ENCODE results near the gene ASPSCR1. TPM values are rescaled to one million over a fixed set of nuclear protein-coding genes. Genes with fewer than 3 reads are reported as not detected.

The ASPSCR1 gene
- total and polyA plus RNA-seq, 2 of the 8 experiments (the other 6 are each of a cell fraction or from before 2014, with no cell fraction given), result 33.3 to 43.7 TPM

- CTCF ChIA-PET (ENCODE audit: partially characterized antibody), result interaction anchor here (1.1 to 1.6 kb wide), 4 partner anchors 12 to 176 kb away, joined by 3 to 7 read pairs (median 4); partner anchors contain the start of gene CENPX
- peaks cover 3 to 13% (median 7%) of the 10 kb centered on the region in 4 experiments; a peak in 6 of 7 replicates for H3K4me1 ChIP-seq (replicated peaks in 1 of 4; ENCODE audit: control insufficient read depth in 3 of 4, insufficient read depth in 4 of 4, low read length in 3 of 4)
- POLR2A ChIA-PET (ENCODE audit: partially characterized antibody), result interaction anchor here (0.9 to 3.8 kb wide), 5 partner anchors 10 to 163 kb away, joined by 3 to 22 read pairs (median 5); partner anchors contain the start of genes CENPX and LRRC45
- H4K8ac ChIP-seq (ENCODE audit: extremely low read depth, insufficient read depth, low read length), result no peak overlapping the region
- H3K9ac ChIP-seq (replicated peaks in 1 of 4; ENCODE audit: extremely low read depth in 1 of 4, low read depth in 3 of 4, low read length in 3 of 4), result no peak overlapping the region
- H3K18ac ChIP-seq (ENCODE audit: extremely low read depth, low read length), result no peak overlapping the region
- FAIRE-seq, result no peak
- peaks cover 0 to 2% of the 10 kb centered on the region in 2 experiments; a peak in 1 of 4 replicates for H3K79me2 ChIP-seq (ENCODE audit: control insufficient read depth in 1 of 2, insufficient read depth in 2 of 2, low read length in 2 of 2)
- no peak overlapping the region for H4K5ac ChIP-seq (ENCODE audit: insufficient read length, low read depth, low read length)
- no peaks in the 10 kb centered on the region for H3K27me3 ChIP-seq (replicated peaks in 1 of 4; ENCODE audit: control insufficient read depth in 3 of 4, extremely low read depth in 1 of 4, insufficient read depth in 3 of 4, low read length in 3 of 4)
- H3K79me1 ChIP-seq (ENCODE audit: low read depth, low read length), result peaks cover 3% of the 10 kb centered on the region; the same call in 1 of the 2 replicates
- no peak overlapping the region for H3K56ac ChIP-seq (replicated peaks; ENCODE audit: insufficient read length, low read depth, low read length)
- H3K36me3 ChIP-seq (ENCODE audit: control insufficient read depth in 2 of 4, insufficient read depth in 4 of 4, low read length in 3 of 4), result no peaks in the 10 kb centered on the region; a peak in 1 of 8 replicates
- no peak overlapping the region for H3K4ac ChIP-seq (replicated peaks; ENCODE audit: insufficient read length, low read depth, low read length)
- no peak overlapping the region for H2BK5ac ChIP-seq (ENCODE audit: low read depth, low read length)
- H2AFZ ChIP-seq (ENCODE audit: low read length), result no peak overlapping the region
- H3K9me3 ChIP-seq (ENCODE audit: insufficient read depth in 2 of 2, low read depth in 1 of 2, low read length in 1 of 2), result no peaks in the 10 kb centered on the region
- peak overlapping the region; percentile 19 for H4K91ac ChIP-seq (replicated peaks; ENCODE audit: insufficient read length, low read length)
- H3K4me3 ChIP-seq (ENCODE audit: extremely low read depth in 1 of 4, insufficient read depth in 2 of 4, low read depth in 3 of 4, low read length in 4 of 4), result peak overlapping the region in 1 of 4 experiments; percentile 79; a peak in 1 of 8 replicates
- no peak overlapping the region for H3K27ac ChIP-seq (ENCODE audit: low read depth, low read length)
- no peak overlapping the region for H3K14ac ChIP-seq (ENCODE audit: insufficient read length)
- H3K23me2 ChIP-seq (ENCODE audit: low read depth, low read length), result peaks cover 13% of the 10 kb centered on the region; the same call in 1 of the 2 replicates
- H2BK20ac ChIP-seq (ENCODE audit: low read length), result no peak overlapping the region
- DNase-seq (ENCODE audit: low read depth in 1 of 2, low spot score in 2 of 2), result no peak
- H2BK12ac ChIP-seq (ENCODE audit: low read depth, low read length), result no peak overlapping the region
- H3K4me2 ChIP-seq (ENCODE audit: insufficient read depth in 1 of 2, low read depth in 2 of 2, low read length in 2 of 2), result peak overlapping the region in 1 of 2 experiments; percentile 80; a peak in 2 of 4 replicates
- H2BK120ac ChIP-seq (replicated peaks; ENCODE audit: low read depth, low read length), result no peak overlapping the region
- H3K23ac ChIP-seq (ENCODE audit: insufficient read length), result no peak overlapping the region
- WGBS, 2 experiments (ENCODE audit: extremely low coverage in 1 of 2, insufficient coverage in 1 of 2, insufficient read length in 1 of 2, insufficient replicate concordance in 2 of 2, low coverage in 1 of 2, low lambda C conversion rate in 2 of 2, missing lambda C conversion rate in 1 of 2), result 85% methylated on average over 33 of the region's 38 CpGs; no CpG with 5 or more reads in 1 of the 2 experiments
- H2AK5ac ChIP-seq (ENCODE audit: low read depth, low read length), result no peak overlapping the region
- no peak overlapping the region for H2BK15ac ChIP-seq (ENCODE audit: low read length)
- H4K20me1 ChIP-seq (replicated peaks in 1 of 2; ENCODE audit: control insufficient read depth in 1 of 2, insufficient read depth in 2 of 2, low read length in 2 of 2), result peaks cover 2 to 17% of the 10 kb centered on the region in 2 experiments
- TF ChIP-seq CBX8 (IDR thresholded peaks at IDR 0.05; ENCODE audit: borderline replicate concordance, low read depth, low read length) (no peak), RFX5 (IDR thresholded peaks at IDR 0.05; ENCODE audit: borderline replicate concordance, low read depth, low read length) (no peak), BCL11A (IDR thresholded peaks at IDR 0.05; ENCODE audit: low read depth in 2 of 2, low read length in 2 of 2) (no peak), POLR2AphosphoS5 (IDR thresholded peaks at IDR 0.05; ENCODE audit: low read depth, low read length) (no peak), SAP30 (IDR thresholded peaks at IDR 0.05; ENCODE audit: insufficient read depth, insufficient replicate concordance, low read length) (no peak), SIN3A (conservative IDR thresholded peaks at IDR 0.05 in 1 of 2, IDR thresholded peaks at IDR 0.05 in 1 of 2; ENCODE audit: low read depth in 1 of 2, low read length in 2 of 2) (no peak)
These were observed 56.1 kb downstream of the ASPSCR1 start for GRCh38 chr17:82033359-82034085.
